HCT116 (cell line): ENCODE data around the gene SHISA6. TPM values are rescaled to one million over a fixed set of nuclear protein-coding genes. Genes with fewer than 3 reads are reported as not detected.

Source experiments
- ATAC-seq: fragments of 200-7000 bp; cut with Tn5 transposase; 2 replicates; pipeline ENCODE4 v1.9.1; 2020; ENCODE audit warnings: mild to moderate bottlenecking, moderate library complexity
- BruUV-seq: library from RNA; stranded (reverse); fragments of 400-500 nt; replicated peaks from 2 replicates; lab custom pipeline; 2021; lab: Mats Ljungman, UMichigan
- CTCF ChIA-PET: fragments of 300-600 bp; sonication (Branson Sonifier 250); formaldehyde crosslinking; loops from one replicate; lab custom pipeline; 2021; ENCODE audit warnings: antibody characterized with exemption; lab: Charles Lee
- POLR2A ChIA-PET: fragments of 300-600, 350-600 bp; sonication (Branson Sonifier 250); formaldehyde crosslinking; loops from one replicate; lab custom pipeline; 2021; ENCODE audit warnings: antibody characterized with exemption; lab: Charles Lee
- RAD21 ChIA-PET, 2 experiments: fragments of 300-600 bp; sonication (Branson Sonifier 250); formaldehyde crosslinking; loops; one replicate each; lab custom pipeline; 2023; ENCODE audit warnings: low total read pairs in 2 of 2; ENCODE audit not compliant: uncharacterized antibody in 2 of 2, unreplicated experiment in 2 of 2, low non-redundant PET in 1 of 2; lab: Charles Lee
- DNase-seq: peaks from one replicate; pipeline ENCODE4 v3.0.0-alpha.2; 2010; ENCODE audit warnings: low read depth, low spot score
- H2AFZ ChIP-seq: fragments of 200-600 bp; shearing (Covaris generic), sonication (generic); 2 replicates; pipeline ENCODE4 v1.6.1; 2017; ENCODE audit warnings: low read depth, mixed run types, mixed read lengths, antibody characterized with exemption, low read length; ENCODE audit not compliant: poor library complexity, severe bottlenecking
- H3K27ac ChIP-seq: 2 replicates; pipeline ENCODE4 v1.5.1; 2012; ENCODE audit warnings: low read depth, low read length
- H3K27me3 ChIP-seq: fragments of 200-600 bp; sonication (generic); 2 replicates; pipeline ENCODE4 v1.6.1; 2016; ENCODE audit warnings: mixed run types, low read length, mixed read lengths; ENCODE audit not compliant: insufficient read depth
- H3K36me3 ChIP-seq, 2 experiments: fragments of 200-500 bp in 1 of 2; fragments of 200-600 bp in 1 of 2; sonication (Bioruptor generic) in 1 of 2; sonication (generic) in 1 of 2; 2 replicates each; pipeline versions ENCODE4 v1.5.1 to v1.6.1; 2014 to 2016; ENCODE audit warnings: low read length in 2 of 2, inconsistent platforms in 1 of 2, mixed read lengths in 1 of 2, mixed run types in 1 of 2; ENCODE audit not compliant: insufficient read depth in 2 of 2, control insufficient read depth in 1 of 2
- H3K4me1 ChIP-seq, 2 experiments: fragments of 200-600 bp in 1 of 2; sonication (generic) in 1 of 2; 2 replicates each; pipeline versions ENCODE4 v1.5.1 to v1.6.1; 2012 to 2017; ENCODE audit warnings: low read length in 2 of 2, inconsistent platforms in 1 of 2, mild to moderate bottlenecking in 1 of 2, mixed read lengths in 1 of 2, mixed run types in 1 of 2, moderate library complexity in 1 of 2; ENCODE audit not compliant: insufficient read depth in 2 of 2, control insufficient read depth in 1 of 2
- H3K4me2 ChIP-seq: fragments of 200-600 bp; sonication (generic); 2 replicates; pipeline ENCODE4 v1.6.1; 2017; ENCODE audit warnings: mixed run types, low read length, mixed read lengths
- H3K4me3 ChIP-seq, 2 experiments: fragments of 200-600 bp in 1 of 2; sonication (generic) in 1 of 2; replicated peaks in 1 of 2; 2 replicates each; pipeline ENCODE4 v1.5.1; 2011 to 2016; ENCODE audit warnings: low read length in 2 of 2, control low read depth in 1 of 2, low read depth in 1 of 2, mild to moderate bottlenecking in 1 of 2, mixed read lengths in 1 of 2, mixed run types in 1 of 2
- H3K79me2 ChIP-seq: fragments of 200-600 bp; sonication (generic); 2 replicates; pipeline ENCODE4 v1.6.1; 2017; ENCODE audit warnings: mild to moderate bottlenecking, mixed run types, low read length, moderate library complexity, mixed read lengths; ENCODE audit not compliant: insufficient read depth
- H3K9ac ChIP-seq: fragments of 200-600 bp; sonication (generic); 2 replicates; pipeline ENCODE4 v1.6.1; 2016; ENCODE audit warnings: low read length, mixed read lengths
- H3K9me2 ChIP-seq: fragments of 200-600 bp; sonication (generic), shearing (Covaris generic); 2 replicates; pipeline ENCODE4 v1.6.1; 2017; ENCODE audit warnings: mixed run types, mild to moderate bottlenecking, moderate library complexity; ENCODE audit not compliant: insufficient read depth
- H3K9me3 ChIP-seq, 2 experiments: fragments of 200-500 bp in 1 of 2; fragments of 200-600 bp in 1 of 2; sonication (Bioruptor generic) in 1 of 2; sonication (generic) in 1 of 2; 2 replicates each; pipeline ENCODE4 v1.6.1; 2014 to 2017; ENCODE audit warnings: low read length in 2 of 2, mixed read lengths in 2 of 2, inconsistent platforms in 1 of 2, low read depth in 1 of 2, mild to moderate bottlenecking in 1 of 2, mixed run types in 1 of 2, moderate library complexity in 1 of 2; ENCODE audit not compliant: control insufficient read depth in 1 of 2, insufficient read depth in 1 of 2
- H4K20me1 ChIP-seq: fragments of 200-600 bp; sonication (generic), shearing (Covaris generic); 2 replicates; pipeline ENCODE4 v1.6.1; 2017; ENCODE audit warnings: mixed run types, mild to moderate bottlenecking, moderate library complexity; ENCODE audit not compliant: insufficient read depth
- CTCF ChIP-seq, 3 experiments: fragments of 200-600 bp in 1 of 3; sonication (generic) in 1 of 3; IDR thresholded peaks in 2 of 3; conservative IDR thresholded peaks in 1 of 3; 2 replicates each; pipeline ENCODE4 v1.5.1; 2012 to 2017; ENCODE audit warnings: low read depth in 2 of 3, low read length in 2 of 3, antibody characterized with exemption in 1 of 3, borderline replicate concordance in 1 of 3, control low read depth in 1 of 3, mild to moderate bottlenecking in 1 of 3, mixed read lengths in 1 of 3, mixed run types in 1 of 3, moderate library complexity in 1 of 3; ENCODE audit not compliant: insufficient read depth in 1 of 3
- ELF1 ChIP-seq: IDR thresholded peaks from 2 replicates; pipeline ENCODE4 v1.6.1; 2012; ENCODE audit warnings: low read depth, borderline replicate concordance
- MAX ChIP-seq: IDR thresholded peaks from 2 replicates; pipeline ENCODE4 v1.6.1; 2012
- RAD21 ChIP-seq: IDR thresholded peaks from 2 replicates; pipeline ENCODE4 v1.6.1; 2012; ENCODE audit warnings: low read depth, mild to moderate bottlenecking
- REST ChIP-seq: IDR thresholded peaks from 2 replicates; pipeline ENCODE4 v1.6.1; 2012; ENCODE audit warnings: low read depth
- TCF7L2 ChIP-seq: IDR thresholded peaks from 2 replicates; pipeline ENCODE4 v1.7.0; 2011; ENCODE audit warnings: borderline replicate concordance, inconsistent platforms; ENCODE audit not compliant: insufficient read depth, insufficient read length; ENCODE audit errors: extremely low read depth
- intact Hi-C: fragments of 100-400 bp; cut with micrococcal nuclease; formaldehyde crosslinking; loops from 2 replicates; pipeline ENCODE4 v1.10.0; 2022
- total RNA-seq: library from RNA; stranded (reverse); gene quantifications from one replicate; pipeline ENCODE4 v1.2.1, GENCODE V29; 2021; ENCODE audit not compliant: unreplicated experiment

The SHISA6 gene
- total RNA-seq, 1 experiment from 2014 or later: not detected

DNA sequence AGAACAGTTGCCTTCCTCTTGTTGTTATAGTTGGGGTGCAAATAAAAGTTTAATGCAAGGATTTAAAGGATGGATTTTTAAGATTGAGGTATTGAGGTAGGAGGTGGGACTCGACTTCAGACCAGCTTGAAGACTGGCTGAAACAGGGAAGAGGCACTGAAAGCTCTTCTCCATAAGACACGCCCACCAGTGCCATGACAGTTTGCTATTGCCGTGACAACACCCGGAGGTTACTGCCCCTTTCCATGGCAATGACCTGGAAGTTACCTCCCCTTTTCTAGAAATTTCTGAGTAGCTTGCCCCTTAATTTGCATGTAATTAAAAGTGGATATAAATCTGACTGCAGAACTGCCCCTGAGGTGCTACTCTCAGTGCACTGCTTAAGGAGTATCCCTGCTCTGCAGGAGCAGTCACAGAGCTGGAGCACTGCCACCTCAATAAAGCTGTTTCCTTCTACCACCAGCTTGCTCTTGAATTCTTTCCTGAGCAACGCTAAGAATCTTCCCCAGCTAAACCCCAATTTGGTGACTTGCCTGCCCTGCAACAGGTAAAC, 122.6 kb downstream of the SHISA6 start:
- RAD21 ChIA-PET: no interaction called here
- intact Hi-C loops: no loop called here

More for the DNA sequence above, 122.6 kb downstream of the SHISA6 start:
- Histone ChIP-seq H4K20me1 (no peaks in the 10 kb centered on the region), H3K4me2 (no peak overlapping the region), H3K9ac (no peak overlapping the region), H3K36me3 (no peaks in the 10 kb centered on the region), H3K9me3 (peaks cover 0 to 8% of the 10 kb centered on the region in 2 experiments; a peak in 2 of 4 replicates), H3K79me2 (no peaks in the 10 kb centered on the region), H3K27me3 (no peaks in the 10 kb centered on the region), H3K4me1 (no peaks in the 10 kb centered on the region), H2AFZ (no peak overlapping the region), H3K9me2 (no peaks in the 10 kb centered on the region), H3K4me3 (no peak overlapping the region), H3K27ac (no peak overlapping the region)
- TF ChIP-seq REST: no peak
- TF ChIP-seq RAD21: no peak
- no peak for TF ChIP-seq ELF1
- TF ChIP-seq TCF7L2: no peak
- no peak for TF ChIP-seq MAX
- no peak for TF ChIP-seq CTCF (IDR thresholded peaks at IDR 0.05 in 2 of 3, conservative IDR thresholded peaks at IDR 0.05 in 1 of 3; ENCODE audit: borderline replicate concordance in 1 of 3, insufficient read depth in 1 of 3, low read depth in 2 of 3, low read length in 2 of 3)
- CTCF ChIA-PET: no interaction called here
- no TSS peak for BruUV-seq
- POLR2A ChIA-PET: no interaction called here
- ATAC-seq: no peak
- DNase-seq: no peak
